Measurements from ENCODE around the gene GRIK3.

GRIK3 gene

GRCh38 chr1:36762174-36762573 is 272.1 kb downstream of the GRIK3 start:
- FAIRE-seq = no peak
- no peak for DNase-seq (ENCODE audit: insufficient read length, low spot score)
- no peak for TF ChIP-seq POLR2A (IDR thresholded peaks at IDR 0.05; ENCODE audit: low read depth, low read length)

- TF ChIP-seq POLR2A (IDR thresholded peaks at IDR 0.05; ENCODE audit: low read depth, low read length) = no peak
- FAIRE-seq = no peak
- DNase-seq (ENCODE audit: insufficient read length, low spot score) = no peak
Observed at GRCh38 chr1:36761113-36761512, 273.2 kb downstream of the GRIK3 start.

GRCh38 chr1:36760081-36760480 is 274.2 kb downstream of the GRIK3 start:
- no peak for FAIRE-seq
- no peak for TF ChIP-seq POLR2A (IDR thresholded peaks at IDR 0.05; ENCODE audit: low read depth, low read length)

GRCh38 chr1:36759355-36759754 is 275.0 kb downstream of the GRIK3 start:
- no peak for DNase-seq (ENCODE audit: insufficient read length, low spot score)
- no peak for TF ChIP-seq POLR2A (IDR thresholded peaks at IDR 0.05; ENCODE audit: low read depth, low read length)
- FAIRE-seq = no peak

More at GRCh38 chr1:36760081-36760480, 274.2 kb downstream of the GRIK3 start:
- no peak for DNase-seq (ENCODE audit: insufficient read length, low spot score)

- no peak for TF ChIP-seq POLR2A (IDR thresholded peaks at IDR 0.05; ENCODE audit: low read depth, low read length)
- DNase-seq (ENCODE audit: insufficient read length, low spot score) (no peak), FAIRE-seq (no peak)
Observed at GRCh38 chr1:36755303-36756230, 278.7 kb downstream of the GRIK3 start.

- DNase-seq (ENCODE audit: insufficient read length, low spot score) = no peak
- TF ChIP-seq POLR2A (IDR thresholded peaks at IDR 0.05; ENCODE audit: low read depth, low read length) = no peak
- FAIRE-seq = no peak
Observed at GRCh38 chr1:36754366-36754765, 279.9 kb downstream of the GRIK3 start.

- no peak for TF ChIP-seq POLR2A (IDR thresholded peaks at IDR 0.05; ENCODE audit: low read depth, low read length)
Observed at GRCh38 chr1:36753451-36753850, 280.9 kb downstream of the GRIK3 start.

GRCh38 chr1:36752891-36753361 is 281.4 kb downstream of the GRIK3 start:
- FAIRE-seq = no peak
- no peak for TF ChIP-seq POLR2A (IDR thresholded peaks at IDR 0.05; ENCODE audit: low read depth, low read length)
- DNase-seq (ENCODE audit: insufficient read length, low spot score) = no peak

More at GRCh38 chr1:36753451-36753850, 280.9 kb downstream of the GRIK3 start:
- FAIRE-seq (no peak), DNase-seq (ENCODE audit: insufficient read length, low spot score) (no peak)

GRCh38 chr1:36752431-36752830 is 281.9 kb downstream of the GRIK3 start:
- no peak for TF ChIP-seq POLR2A (IDR thresholded peaks at IDR 0.05; ENCODE audit: low read depth, low read length)
- DNase-seq (ENCODE audit: insufficient read length, low spot score) = no peak
- FAIRE-seq = no peak

- FAIRE-seq (no peak), DNase-seq (ENCODE audit: insufficient read length, low spot score) (no peak)
- TF ChIP-seq POLR2A (IDR thresholded peaks at IDR 0.05; ENCODE audit: low read depth, low read length) = no peak
Observed at GRCh38 chr1:36751525-36751924, 282.8 kb downstream of the GRIK3 start.

GRCh38 chr1:36748466-36748865 is 285.8 kb downstream of the GRIK3 start:
- no peak for FAIRE-seq

More at GRCh38 chr1:36748466-36748865, 285.8 kb downstream of the GRIK3 start:
- DNase-seq (ENCODE audit: insufficient read length, low spot score) = no peak
- TF ChIP-seq POLR2A (IDR thresholded peaks at IDR 0.05; ENCODE audit: low read depth, low read length) = no peak
